NCI-H1417 (cell line): ENCODE data around the gene NUDCD3.
A peak's percentile ranks its signal among the peaks of the same experiment; 100 is the strongest.

Experiments used
- DNase-seq, 3 experiments: peaks; one replicate each; lab custom pipeline; 2025; lab: John Stamatoyannopoulos, UW

NUDCD3 gene

GRCh38 chr7:44490351-44491200 is at the start of gene NUDCD3:
NUDCD3 (minus strand) TSS chr7:44490658; CDS start chr7:44490600, 58 bp downstream.
- DNase-seq: peak; percentile 92 to 97 (median 96)

DNA sequence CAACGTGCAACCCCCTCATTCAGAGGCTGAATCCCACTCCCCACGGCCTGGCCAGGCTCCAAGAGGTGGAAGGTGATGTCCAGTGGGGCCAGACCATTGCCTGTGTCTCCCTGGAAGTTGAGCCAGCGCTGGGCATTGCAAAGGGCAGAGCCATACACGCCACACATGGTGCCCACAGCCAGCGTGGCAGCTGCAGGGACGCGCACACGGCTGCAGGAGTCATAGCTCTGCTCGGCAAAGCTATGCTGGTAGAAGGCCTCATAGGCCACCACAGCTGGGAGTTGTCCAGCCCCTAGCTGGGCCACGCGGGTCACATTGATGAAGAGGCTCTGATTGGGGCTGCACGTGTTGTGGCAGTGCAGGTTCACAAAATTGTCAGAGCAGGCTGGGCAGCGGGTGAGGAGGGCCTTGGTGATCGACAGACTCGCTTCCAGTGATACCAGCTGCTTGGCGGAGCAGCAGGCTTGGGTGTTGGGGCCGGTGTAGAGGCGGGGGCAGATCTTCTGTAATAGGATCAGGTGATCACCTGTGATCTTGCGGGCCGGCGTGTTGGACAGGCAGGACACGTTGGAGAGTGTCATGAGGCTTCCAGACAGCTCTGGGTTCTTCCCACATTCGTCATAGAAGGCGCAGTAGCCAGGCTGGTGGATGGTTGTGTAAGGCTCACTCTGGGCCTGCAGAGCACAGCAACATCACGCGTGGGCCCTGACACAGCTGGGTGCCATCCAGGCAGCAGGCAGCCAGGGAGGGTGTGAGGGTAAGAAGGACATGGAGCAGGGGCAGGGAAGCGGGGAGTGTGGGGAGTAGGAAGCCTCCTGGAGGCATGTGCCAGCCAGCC is 49.4 kb upstream of the NUDCD3 start:
- no peak for DNase-seq

GRCh38 chr7:44538798-44539668 is 48.6 kb upstream of the NUDCD3 start:
- no peak for DNase-seq

DNA sequence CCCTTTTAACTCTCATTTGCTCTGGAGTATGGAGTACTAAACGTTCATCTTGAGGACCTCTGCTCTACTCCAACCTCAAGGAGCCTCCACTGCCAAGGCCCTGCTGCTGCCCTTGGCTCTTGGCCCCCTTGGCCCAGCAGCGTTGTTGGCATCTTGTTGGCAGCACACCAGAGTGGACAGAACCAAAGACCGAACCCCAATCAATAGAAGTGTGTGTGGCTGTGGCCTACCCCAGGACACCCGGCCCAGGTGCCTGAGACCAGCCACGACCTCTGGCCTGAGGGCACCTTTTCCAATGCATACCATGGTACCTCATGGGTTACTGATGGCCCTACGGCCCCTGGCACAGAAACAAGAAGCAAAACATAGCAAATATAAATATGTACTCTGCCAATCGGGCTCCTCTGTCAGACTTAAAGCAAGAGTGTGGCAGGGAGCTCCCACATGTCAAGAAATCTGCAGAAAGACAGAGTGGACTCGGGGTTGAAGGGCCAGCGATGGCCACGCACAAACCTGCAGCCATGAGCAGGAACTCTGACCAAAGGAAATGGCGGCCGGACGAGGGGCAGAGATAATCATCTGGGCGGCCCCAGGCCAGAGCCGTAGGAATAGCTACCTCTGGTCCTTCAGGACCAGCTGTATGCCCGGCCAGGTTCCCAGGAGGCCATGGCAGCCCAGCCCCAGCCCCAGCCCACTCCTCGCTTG is 47.8 kb upstream of the NUDCD3 start:
- DNase-seq: no peak

GRCh38 chr7:44537442-44537841 is 47.0 kb upstream of the NUDCD3 start:
- no peak for DNase-seq

DNA sequence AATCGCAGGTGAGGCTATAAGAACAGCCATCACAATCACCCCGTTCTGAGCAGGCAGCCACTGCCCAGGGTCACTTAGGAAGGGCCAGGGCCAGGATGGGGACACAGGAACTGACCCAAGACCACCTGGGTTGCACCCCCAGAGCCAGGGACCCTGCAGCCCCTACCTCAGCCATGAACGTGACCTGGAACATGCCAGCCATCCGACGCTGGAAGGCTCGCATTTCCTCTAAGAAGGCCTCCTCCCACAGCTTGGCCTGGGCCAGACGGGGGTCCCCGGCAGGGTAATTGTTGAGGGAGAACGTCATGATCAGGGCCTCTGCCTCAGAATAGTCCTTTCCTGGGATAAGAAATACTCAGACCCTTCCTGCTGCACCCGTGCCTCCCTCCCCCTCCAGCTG is 45.6 kb upstream of the NUDCD3 start:
- DNase-seq: no peak

DNA sequence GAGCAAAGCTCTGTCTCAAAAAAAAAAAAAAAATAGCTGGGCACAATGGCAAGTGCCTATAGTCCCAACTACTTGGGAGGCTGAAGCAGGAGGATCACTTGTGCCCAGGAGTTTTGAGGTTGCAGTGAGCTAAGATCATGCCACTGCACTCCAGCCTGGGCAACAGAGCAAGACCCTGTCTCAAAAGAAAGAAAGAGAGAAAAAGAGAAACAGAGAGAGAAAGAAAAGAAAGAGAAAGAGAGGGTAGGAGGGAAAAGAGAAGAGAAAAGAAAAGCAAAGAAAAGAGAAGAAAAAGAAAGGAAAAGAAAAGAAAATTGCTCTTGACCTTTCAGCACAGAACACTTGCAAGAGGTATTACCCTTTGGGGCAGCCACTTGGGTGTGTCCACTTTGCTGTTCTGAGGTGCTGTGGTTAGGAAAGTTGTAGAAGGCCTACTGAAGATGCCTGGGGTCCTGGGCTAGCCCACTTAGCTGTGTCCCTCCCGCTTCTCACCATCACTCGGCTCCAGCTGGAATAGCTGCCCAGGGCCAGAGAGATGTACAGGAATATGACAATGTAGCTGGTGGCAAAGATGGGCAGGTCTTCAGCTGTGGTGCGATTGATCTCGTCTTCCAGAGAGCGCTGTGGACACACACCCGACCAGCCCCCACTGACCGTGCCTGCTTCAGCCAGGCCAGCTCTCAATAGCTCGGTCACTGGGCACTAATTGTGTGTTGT is 45.0 kb upstream of the NUDCD3 start:
- DNase-seq: no peak

- DNase-seq: peak in 2 of 3 experiments; percentile 11 to 23
Measured at GRCh38 chr7:44534501-44534900, 44.0 kb upstream of the NUDCD3 start.

GRCh38 chr7:44534087-44534486 is 43.6 kb upstream of the NUDCD3 start:
- DNase-seq: peak in 2 of 3 experiments; percentile 29 to 52

- peak in 2 of 3 experiments; percentile 29 to 52 for DNase-seq
Measured at GRCh38 chr7:44533301-44534055, 43.0 kb upstream of the NUDCD3 start.

GRCh38 chr7:44531421-44532380 is 41.2 kb upstream of the NUDCD3 start:
- DNase-seq: no peak

DNA sequence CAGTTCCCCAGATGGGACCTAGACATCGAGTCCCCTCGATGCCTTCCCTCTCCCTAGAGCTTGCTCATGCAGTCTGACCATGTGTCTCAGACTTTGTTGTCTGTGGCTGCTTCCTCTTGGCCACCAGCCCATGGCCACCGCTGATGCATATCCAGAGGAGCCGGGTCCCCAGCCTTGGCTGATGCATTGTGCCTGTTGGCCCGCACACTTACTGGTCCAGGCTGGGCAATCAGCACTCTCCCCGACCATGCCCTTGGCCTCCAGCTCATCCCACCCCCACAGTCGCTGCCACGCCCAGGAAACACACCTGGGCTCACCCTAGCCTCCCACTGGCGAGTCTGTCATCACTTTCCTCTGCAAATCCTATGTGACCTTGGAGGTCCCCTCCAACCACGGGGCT is 40.5 kb upstream of the NUDCD3 start:
- DNase-seq: no peak

- DNase-seq: no peak
Measured at GRCh38 chr7:44524811-44525388, 34.4 kb upstream of the NUDCD3 start.

DNA sequence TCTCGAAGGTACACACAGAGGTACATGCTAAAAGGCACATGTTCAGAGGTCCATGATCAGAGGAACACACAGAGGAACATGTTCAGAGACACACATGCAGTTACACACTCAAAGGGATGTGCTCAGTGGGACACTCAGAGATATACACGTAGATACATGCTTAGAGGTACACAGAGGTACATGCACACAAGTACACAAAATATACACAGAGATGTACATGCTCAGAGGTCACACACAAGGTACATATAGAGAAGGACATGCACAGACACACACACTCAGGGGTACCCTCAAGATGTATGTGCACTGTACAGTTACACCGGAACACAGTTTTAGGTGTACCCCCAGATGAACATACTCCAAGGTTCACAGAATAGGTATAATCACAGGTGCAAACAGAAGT is 31.9 kb upstream of the NUDCD3 start:
- DNase-seq: no peak

DNA sequence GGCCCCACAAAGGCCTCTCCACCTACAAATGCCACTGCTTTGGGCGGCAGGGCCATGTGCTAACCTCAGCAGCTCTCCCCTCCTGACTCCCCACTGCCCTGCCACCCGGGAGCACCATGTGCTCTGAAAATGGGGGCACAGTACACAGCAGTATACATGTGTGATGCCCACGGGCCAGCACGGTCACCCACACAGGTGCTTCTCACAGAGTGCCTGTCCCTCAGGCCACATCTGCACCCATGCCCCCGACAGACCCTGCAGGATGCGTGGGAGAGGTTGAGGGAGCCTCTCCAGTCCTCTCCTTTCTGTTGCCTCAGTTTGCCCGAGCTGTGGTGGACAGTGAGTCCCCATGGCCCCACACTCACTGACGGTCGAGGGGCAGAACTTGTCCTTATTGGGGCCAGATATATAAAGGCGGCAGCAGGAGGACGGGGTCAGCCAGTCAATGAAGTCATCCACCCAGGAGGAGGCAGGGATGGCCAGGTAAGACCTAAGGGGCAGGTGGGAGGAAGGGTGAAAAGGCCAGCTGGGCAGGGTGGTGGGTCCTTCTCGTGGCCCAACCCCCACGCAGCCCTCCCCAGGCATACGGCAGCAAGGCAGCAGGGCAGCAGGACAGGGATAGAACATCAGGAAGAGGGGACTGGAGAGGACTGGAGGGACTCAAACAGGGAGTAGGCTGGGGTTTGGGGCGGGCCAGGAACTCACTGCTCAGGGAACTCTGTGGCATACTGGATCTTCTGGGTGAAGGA is 31.1 kb upstream of the NUDCD3 start:
- no peak for DNase-seq

GRCh38 chr7:44520574-44520973 is 30.1 kb upstream of the NUDCD3 start:
- no peak for DNase-seq

- DNase-seq: no peak
Measured at GRCh38 chr7:44519546-44519945, 29.1 kb upstream of the NUDCD3 start.

DNA sequence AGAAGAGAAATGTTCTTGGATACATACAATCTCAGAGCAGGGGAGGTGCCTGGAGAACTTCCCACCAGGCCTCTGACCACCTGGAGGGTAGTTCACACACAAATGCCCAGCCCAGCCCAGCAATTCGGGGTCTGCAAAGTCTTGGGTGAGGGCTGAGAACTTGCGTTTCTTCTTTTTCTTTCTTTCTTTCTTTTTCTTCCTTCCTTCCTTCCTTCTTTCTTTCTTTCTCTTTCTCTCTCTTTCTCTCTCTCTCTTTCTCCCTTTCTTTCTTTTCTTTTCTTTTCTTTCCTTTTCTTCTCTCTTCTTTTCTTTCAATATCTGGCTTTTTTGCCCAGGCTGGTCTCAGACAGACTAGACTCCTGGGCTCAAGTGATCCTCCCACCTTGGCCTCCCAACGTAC is 28.3 kb upstream of the NUDCD3 start:
- DNase-seq: no peak
